Measurements from ENCODE around the gene DDI2.
"Not testable (repeated sequence)": the region's sequence is repeated elsewhere in the genome, so short reads cannot be mapped to it uniquely, and the experiment has no call there.

The DDI2 gene

GRCh38 chr1:15680561-15681348 is 63.5 kb downstream of the DDI2 start:
- DNase-seq: no peak

- DNase-seq: no peak
Observed at GRCh38 chr1:15681349-15682292, 64.4 kb downstream of the DDI2 start.

DNA sequence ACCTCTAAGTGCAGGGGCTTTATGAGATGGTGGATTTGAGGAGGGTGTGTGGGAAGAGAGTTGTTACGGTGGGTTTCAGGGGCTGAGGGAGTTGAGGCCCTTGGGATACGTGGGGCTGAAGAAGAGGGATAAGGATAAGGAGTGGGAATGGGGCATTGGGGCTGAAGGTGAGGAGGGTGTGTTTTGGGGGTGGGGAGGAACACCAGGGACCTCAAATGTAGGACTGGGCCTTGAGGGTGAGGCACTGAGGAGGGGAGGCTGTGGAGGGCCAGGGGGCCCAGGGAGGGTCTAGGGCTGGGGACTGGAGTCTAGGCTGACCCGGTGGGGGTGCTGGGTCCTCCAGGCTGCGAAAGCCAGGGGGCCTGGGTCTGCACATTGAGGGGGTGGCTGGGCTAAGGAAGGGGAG is 65.7 kb downstream of the DDI2 start:
- DNase-seq: no peak

DNA sequence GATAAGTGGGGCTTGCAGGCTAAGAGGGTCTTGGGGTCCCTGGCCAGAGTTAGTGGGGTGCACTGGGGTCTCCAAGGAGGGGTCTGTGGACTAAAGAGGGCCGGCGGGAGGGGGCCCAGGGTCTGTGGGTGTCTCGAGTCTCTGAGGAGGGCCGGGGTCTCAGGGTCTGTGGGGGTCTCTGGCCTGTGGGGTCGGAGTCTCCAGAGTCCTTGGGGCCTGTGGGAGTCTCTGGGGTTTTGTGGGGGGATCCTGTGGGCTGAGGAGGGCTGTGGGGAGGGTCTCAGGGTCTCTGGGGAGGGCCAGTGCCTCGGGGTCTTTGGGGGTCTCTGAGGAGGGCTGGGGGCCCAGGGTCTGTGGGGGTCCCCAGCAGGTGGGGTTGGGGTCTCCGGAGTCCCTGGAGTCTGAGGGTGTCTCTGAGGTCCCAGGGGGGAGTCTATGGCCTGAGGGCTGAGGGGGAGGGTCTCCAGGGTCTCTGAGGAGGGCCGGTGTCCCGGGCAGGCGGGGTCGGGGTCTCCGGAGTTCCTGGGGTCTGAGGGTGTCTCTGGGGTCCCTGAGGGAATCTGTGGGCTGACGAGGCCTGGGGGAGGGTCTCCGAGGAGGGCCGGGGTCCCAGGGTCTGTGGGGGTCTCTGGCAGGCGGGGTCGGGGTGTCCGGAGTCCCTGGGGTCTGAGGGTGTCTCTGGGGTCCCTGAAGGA is 66.2 kb downstream of the DDI2 start:
- no peak for DNase-seq

DNA sequence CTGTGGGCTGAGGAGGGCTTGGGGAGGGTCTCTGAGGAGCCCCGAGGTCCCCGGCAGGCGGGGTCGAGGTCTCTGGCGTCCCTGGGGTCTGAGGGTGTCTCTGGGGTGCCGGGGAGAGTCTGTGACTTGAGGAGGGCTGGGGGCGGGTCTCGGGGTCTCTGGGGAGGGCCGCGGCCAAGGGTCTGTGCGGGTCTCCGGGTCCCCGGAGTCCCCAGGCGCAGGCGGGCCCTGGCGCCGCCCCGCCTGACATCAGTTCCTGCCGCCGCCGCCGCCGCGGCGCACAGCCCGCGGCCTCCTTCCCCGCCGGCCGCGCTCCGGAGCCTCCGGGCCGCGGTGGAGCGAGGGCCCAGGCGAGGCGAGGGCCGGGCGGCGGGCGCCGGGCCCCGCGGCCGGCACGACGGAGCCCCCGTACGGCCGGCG is 66.8 kb downstream of the DDI2 start, which contains the start of gene PLEKHM2:
Gene PLEKHM2 (plus strand): TSS at position 279 of the 420 bp plus-strand sequence. CDS start 239 bp downstream, outside the sequence.
- DNase-seq: peak; percentile 67

- peak; percentile 50 for DNase-seq
Observed at GRCh38 chr1:15684468-15685291, 67.4 kb downstream of the DDI2 start.

- DNase-seq: no peak
Observed at GRCh38 chr1:15685820-15686219, 68.6 kb downstream of the DDI2 start.

DNA sequence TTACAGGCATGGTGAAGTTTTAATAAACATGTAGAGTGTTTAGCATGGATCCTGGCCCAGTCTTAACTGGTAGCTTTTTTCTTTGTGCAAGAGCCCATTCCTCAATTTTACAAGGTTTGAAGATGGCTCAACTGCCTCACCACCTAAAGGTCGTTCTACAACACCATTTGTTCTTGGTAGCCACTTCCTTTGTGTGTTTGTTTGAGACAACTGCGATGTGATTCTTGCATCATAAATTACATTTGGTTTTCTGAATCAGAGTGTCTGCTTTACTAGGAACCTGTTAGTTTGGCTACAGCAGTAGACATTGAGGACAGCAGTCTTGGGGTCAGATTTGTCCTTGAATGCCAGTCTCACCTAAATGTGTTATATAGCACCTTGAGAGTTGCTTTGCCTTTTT is 70.2 kb downstream of the DDI2 start:
- no peak for DNase-seq

- no peak for DNase-seq
Observed at GRCh38 chr1:15690317-15690716, 73.1 kb downstream of the DDI2 start.

DNA sequence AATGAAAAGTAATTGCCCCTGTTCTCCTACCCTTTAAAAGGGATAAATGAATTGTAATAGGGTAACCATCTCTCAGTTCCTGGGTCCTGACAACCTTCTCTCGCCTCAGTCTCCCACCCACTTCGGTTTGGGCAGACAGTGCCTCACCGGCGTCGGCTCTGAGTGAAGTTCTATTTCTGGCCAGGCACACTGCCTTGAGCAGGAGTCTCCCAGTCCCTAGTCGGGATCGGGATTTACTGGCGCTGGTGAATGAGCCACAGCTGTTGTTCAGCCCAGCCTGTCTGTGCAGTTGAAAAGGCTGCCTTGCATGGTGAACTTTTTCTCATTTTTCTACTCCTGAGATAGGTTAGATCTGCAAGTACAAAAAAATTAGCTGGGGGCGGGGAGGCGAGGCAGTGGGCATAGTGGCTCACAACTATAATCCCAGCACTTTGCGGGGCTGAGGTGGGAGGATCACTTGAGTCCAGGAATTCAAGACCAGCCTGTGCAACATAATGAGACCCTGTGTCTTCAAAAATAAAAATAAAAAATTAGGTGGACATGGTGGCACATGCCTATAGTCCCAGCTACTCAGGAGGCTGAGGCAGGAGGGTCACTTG is 74.3 kb downstream of the DDI2 start:
- no peak for DNase-seq

DNA sequence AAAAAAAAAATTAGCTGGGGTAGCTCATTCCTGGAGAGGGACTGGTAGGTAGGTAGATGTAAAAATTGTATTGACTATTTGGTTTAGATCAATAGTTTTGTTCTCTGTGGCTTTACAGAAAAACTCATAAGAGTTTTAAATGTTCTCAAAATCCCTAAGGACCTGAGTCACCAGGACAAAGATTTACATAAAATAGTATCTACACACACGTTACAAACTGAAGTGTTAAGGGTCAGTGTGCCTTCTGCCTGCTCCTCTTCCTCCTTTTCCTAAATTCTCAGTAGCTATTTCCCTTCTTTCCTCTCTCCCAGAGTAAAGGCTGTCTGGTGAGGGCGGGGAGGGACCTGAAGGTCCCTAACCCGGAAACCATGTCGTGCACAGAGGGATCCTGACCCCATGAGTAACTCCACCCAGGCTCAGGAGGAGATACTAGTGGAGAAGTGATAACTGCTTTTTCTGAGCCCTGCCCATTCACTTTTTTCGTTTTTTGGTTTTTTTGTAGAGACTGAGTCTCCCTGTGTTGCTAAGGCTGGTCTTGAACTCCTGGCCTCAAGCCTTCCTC is 74.9 kb downstream of the DDI2 start:
- no peak for DNase-seq

DNA sequence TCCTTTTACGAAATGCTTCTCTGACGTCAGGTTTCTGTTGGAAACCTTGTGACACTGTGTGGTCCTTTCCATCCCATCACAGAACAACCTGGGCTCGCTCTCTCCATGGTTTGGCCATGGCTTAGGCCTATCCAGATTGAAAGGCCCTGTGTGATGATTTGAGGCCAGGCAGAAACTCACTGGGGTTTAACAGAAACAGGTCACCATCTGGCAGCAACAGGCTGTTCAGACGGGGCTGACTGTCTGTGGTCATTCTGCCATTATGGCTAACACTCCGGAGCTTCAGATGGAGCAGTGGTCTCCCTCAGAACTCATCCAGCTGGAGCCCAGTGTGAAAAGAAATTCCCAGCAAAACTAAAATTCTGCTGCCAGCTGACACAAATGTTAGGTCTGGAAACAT is 76.1 kb downstream of the DDI2 start:
- DNase-seq: no peak

DNA sequence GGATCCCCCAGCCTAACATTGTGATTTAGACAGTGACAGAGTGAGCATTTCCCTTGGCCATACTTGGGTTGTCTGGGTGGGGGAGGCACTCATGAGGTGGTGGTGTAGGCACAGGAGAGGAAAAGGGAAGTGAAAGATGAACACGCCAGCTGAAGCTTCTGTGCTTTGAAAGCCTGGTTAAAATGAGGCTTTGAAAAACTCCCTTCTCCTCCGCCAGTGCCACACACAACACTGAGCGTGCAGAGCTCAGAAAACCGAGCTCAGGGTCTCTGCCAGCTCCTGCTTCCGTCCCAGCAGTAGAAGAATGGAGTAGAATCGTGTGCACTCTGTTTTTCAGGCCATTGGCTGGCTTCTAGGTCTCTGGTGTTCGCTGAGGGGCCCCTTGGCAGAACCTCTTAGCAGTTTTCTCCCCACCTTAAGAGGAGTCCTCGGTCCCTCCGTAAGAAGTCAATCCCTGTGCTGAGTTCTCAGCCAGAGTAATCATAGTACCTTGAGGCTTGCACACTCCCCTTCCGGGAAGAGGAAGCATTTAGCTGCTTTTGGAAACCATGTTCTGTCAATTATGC is 79.8 kb downstream of the DDI2 start:
- peak; percentile 49 for DNase-seq

DNA sequence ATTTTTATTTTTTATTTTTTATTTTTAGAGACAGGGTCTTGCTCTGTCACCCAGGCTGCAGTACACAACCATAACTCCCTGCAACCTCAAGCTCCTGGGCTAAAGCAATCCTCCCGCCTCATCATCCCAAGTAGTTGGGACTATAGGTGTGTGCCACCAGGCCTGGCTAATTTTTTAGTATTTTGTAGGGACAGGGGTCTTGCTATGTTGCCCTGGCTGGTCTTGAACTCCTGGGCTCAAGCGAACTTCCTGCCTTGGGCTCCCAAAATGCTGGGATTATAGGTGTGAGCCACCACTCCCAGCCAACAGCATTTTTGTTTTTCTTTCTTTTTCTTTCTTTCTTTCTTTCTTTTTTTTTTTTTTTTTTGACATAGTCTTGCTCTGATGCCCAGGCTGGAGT is 80.9 kb downstream of the DDI2 start:
- DNase-seq: no peak

- DNase-seq: not testable (repeated sequence)
Observed at GRCh38 chr1:15699321-15699720, 82.1 kb downstream of the DDI2 start.

DNA sequence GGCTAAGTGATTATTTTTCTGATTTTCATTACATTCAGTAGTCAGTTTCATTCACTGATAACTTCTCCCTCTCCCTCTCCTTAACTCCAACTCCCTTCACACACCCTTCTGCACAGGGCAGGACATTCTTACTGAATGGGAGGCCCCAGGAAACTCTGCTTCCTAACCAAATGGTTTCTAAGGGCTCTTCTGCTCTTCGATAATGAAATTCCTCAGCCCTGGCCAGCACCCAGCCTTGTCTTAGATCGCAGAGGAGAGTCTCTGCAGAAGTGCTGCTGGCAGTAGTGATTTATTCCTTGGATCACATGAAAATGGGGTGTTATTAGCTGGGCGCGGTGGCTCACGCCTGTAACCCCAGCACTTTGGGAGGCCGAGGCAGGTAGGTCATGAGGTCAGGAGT is 83.2 kb downstream of the DDI2 start:
- no peak for DNase-seq

- no peak for DNase-seq
Observed at GRCh38 chr1:15701784-15702183, 84.5 kb downstream of the DDI2 start.

GRCh38 chr1:15702722-15703550 is 85.7 kb downstream of the DDI2 start:
- no peak for DNase-seq

DNA sequence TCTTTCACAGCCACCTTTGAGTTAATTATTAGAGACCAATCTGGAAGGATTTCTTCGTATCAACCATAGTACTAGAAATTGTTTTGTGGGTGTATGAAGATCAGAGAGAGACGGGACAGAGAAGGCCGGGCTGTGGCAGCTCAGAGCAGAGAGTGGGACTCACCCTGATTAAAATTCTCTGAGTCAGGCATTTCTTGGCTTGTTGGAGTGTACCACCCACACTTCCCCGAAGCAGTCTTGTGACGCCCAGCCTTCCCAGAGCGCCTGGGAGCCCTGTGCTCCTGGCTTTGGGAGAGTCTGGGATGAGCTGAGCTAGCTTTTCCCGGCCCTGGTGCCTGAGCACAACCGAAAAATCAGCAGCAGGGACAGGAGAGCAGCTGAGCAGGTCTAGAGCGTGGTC is 86.3 kb downstream of the DDI2 start:
- no peak for DNase-seq

DNA sequence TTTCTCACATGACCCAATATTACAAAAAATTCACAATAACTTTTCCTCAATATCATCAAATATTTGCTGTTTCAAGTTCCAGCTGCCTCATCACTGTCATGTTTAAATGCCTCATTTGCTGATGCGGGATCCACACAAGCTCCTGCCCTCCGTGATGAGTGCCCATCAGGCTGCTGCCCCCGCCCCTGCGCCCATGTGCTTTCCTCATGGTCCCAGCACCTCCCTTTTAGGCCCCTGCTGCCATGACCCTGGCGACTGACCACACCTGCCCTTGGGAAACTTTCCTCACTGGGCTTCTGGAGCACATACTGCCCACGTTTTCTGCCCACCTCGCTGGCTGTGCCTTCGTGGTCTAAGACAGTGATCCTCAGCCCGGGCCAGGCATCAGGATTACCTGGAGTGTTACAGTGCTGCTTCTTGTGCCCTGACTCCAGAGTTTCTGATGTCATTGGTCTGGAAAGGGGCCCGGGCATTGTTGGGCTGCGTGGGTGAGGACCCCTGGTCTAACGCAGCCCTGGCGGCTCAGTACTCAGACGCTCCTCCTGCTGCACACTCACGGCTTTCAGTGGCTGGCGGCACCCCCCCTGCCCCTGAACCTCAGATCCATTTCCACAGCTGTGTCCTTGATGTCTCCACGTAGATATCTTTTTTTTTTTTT is 87.4 kb downstream of the DDI2 start:
- DNase-seq: no peak
